ENCODE results near the gene ACTL10. TPM values are rescaled to one million over a fixed set of nuclear protein-coding genes. Genes with fewer than 3 reads are reported as not detected.
"Not testable (repeated sequence)": the region's sequence is repeated elsewhere in the genome, so short reads cannot be mapped to it uniquely, and the experiment has no call there.

Gene ACTL10
- total RNA-seq, 2 donors from 2014 or later: 3.5 to 3.8 TPM

- DNase-seq: peak; percentile 94 to 97
- intact Hi-C loops (cut with DNase I, micrococcal nuclease): no loop called here
- peak; percentile 93 for ATAC-seq
Measured at GRCh38 chr20:33686100-33686983, 19.6 kb downstream of the ACTL10 start, which contains the start of gene E2F1. E2F1 (minus strand) TSS chr20:33686385; CDS start chr20:33686264, 121 bp downstream.

GRCh38 chr20:33686984-33687366, 20.2 kb downstream of the ACTL10 start:
- DNase-seq: no peak
- intact Hi-C loops (cut with DNase I, micrococcal nuclease): no loop called here
- no peak for ATAC-seq

DNA sequence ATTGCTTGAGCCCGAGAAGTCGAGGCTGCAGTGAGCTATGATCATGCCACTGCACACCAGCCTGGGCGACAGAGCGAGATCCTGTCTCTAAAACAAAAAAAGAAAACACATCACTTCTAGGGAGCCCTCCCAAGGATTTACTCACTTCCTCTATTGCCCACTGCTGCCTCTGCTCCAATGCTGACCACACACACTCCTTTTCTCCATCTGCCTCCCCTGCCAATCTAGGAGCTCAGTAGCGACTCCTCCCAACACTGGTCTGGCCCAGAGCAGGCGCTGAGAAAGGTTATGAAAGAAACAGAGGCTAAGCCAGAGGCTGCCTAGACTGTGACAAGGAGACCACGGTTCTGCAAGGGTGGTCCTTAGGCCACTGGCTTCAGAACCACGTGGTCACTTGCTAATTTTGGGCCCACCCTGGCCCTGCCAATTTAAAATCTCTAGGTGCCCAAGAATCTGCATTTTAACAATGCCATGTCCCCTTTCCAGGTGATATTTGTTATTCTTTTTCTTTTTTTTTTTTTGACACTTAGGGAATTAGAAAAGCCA, 20.7 kb downstream of the ACTL10 start:
- ATAC-seq: no peak
- no peak for DNase-seq

GRCh38 chr20:33687993-33688937, 21.5 kb downstream of the ACTL10 start:
- no peak for ATAC-seq
- intact Hi-C loops (cut with DNase I, micrococcal nuclease): no loop called here
- no peak for DNase-seq

More for the DNA sequence above, 20.7 kb downstream of the ACTL10 start:
- intact Hi-C loops (cut with DNase I, micrococcal nuclease): no loop called here

DNA sequence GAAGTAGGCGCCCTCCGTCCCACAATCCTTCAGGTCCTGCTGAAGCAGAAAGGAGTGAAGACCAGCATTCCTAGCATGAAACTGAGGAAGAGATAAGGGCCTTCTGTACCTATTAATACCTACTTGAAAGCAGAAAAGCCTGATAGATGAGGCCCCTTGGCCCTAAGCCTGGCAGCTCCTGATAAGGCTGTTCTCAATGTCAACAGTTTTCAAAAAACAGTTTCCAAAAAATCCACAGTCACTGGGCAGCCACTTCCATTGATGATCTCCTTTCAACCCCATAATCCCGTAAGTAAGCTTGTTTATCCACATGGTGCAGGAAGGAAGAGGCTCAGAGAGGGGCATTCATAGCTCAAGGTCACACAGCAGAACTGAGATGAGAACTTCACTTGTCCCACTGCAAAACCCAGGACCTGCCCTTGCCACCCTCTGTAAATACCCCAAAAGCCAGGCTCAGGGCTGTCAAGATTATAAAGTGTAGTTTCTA, 22.2 kb downstream of the ACTL10 start:
- intact Hi-C loops (cut with DNase I, micrococcal nuclease): no loop called here
- ATAC-seq: no peak

GRCh38 chr20:33689493-33689892, 22.8 kb downstream of the ACTL10 start:
- intact Hi-C loops (cut with DNase I, micrococcal nuclease): no loop called here
- no peak for DNase-seq
- ATAC-seq: no peak

More for the DNA sequence above, 22.2 kb downstream of the ACTL10 start:
- DNase-seq: no peak

DNA sequence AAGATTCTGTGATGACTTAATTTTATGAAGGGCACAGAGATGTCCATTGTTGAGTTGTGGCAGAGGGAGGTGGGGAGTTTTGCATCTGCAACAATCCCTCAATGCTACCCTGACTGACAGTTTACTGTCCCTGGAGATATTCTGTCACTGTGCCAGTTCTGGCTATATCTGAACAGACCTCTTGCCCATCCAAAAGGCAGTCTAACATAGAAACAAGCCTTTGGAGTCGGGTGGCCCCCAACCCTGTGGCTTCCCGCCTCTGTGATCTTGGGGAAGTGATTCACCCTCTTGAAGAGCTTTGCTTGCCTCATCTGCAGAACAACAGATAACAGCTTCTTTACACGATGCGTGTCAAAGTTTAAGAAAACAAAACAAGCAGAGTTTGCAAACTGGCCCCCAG, 23.2 kb downstream of the ACTL10 start:
- intact Hi-C loops (cut with DNase I, micrococcal nuclease): no loop called here
- no peak for ATAC-seq
- no peak for DNase-seq

DNA sequence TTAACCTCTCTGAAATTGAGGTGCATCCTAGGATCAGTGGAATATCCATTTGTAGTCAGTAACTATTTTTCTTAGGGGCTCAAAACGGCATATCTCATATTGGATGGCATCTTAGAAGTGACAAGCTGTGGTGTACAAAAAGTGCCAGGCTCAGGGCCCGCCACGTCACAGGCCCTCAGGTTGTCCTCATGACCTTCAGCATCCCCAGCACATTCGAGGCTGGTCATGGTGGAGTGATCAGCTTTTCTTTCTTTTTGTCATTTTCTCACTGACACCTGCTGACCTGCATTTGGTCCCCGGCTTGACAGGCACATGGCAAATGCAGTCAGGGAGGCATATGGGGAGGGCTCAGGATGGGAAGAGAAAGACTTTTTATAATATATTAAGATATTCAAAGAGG, 26.5 kb downstream of the ACTL10 start:
- no peak for ATAC-seq
- no peak for DNase-seq
- intact Hi-C loops (cut with DNase I, micrococcal nuclease): no loop called here

DNA sequence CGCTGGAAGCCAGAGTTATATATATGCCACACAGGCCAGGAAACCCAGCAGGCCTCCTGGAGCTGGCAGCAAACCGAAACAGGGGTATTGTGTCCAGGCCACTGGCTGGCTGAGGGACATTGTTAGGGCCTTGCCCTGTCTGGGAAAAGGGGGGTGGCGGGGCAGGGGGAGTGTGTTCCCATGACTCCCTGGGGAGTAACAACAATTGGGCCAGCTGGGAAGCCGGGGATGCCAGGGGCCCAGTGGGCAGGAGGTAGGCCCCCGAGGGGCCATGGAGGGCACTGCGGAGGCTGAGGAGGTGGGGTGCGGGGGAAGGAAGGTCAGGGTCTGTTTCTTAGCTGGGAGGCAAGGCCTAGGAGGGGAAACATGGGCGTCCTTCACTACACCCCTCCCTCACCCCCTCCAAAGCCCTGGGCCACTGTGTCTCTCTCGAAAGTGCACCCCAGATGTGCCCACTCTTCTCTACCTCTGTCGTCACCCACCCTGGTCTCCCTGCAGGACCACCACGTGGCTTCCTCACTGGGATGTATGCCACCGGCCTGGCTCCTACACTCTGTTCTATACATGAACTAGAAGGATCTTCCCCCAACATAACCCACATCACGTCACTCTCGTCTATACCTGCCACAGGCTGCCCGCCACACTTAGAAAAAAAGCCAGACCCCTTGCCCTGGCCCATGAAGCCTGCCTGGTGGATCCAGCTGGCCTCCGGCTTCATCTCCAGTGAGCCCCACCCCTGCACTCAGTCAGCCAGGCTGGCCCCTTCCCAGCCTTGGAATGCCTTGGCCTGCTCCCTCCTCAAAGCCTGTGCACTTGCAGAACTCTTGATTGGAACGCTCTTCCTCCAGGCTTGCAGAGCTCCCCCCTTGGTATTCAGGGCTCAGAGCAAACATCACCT, 27.2 kb downstream of the ACTL10 start:
- ATAC-seq (no peak), DNase-seq (no peak)
- intact Hi-C loops (cut with DNase I, micrococcal nuclease): no loop called here

DNA sequence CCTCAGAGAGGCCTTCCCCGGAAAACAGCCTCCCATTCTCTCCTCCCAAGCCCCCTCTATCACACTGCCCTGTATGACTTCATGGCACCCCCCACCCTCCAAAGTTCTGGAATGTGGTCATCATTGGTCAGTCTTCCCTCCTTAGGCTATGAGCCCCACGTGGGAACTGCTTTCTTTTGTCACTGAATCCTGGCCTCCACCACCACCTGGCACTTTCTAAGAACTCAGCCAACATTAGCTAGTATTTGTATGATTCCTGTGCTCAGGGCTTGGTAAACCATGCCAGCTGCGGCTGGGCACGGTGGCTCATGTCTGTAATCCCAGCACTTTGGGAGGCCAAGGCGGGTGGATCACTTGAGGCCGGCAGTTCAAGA, 27.9 kb downstream of the ACTL10 start:
- intact Hi-C loops (cut with DNase I, micrococcal nuclease): no loop called here
- ATAC-seq (no peak), DNase-seq (no peak)

GRCh38 chr20:33696448-33696847, 29.7 kb downstream of the ACTL10 start:
- DNase-seq (no peak), ATAC-seq (no peak)
- intact Hi-C loops (cut with DNase I, micrococcal nuclease): no loop called here

GRCh38 chr20:33697129-33697528, 30.4 kb downstream of the ACTL10 start:
- intact Hi-C loops (cut with DNase I, micrococcal nuclease): no loop called here
- no peak for ATAC-seq
- DNase-seq: no peak

DNA sequence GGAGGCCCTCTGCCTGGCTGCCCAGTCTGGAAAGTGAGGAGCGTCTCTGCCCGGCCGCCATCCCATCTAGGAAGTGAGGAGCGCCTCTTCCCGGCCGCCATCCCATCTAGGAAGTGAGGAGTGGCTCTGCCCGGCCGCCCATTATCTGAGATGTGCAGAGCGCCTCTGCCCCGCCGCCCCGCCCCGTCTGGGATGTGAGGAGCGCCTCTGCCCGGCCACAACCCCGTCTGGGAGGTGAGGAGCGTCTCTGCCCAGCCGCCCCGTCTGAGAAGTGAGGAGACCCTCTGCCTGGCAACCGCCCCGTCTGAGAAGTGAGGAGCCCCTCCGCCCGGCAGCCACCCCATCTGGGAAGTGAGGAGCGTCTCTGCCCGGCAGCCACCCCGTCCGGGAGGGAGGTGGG, 32.2 kb downstream of the ACTL10 start:
- ATAC-seq; DNase-seq; intact Hi-C loops (cut with DNase I, micrococcal nuclease): not testable (repeated sequence)

DNA sequence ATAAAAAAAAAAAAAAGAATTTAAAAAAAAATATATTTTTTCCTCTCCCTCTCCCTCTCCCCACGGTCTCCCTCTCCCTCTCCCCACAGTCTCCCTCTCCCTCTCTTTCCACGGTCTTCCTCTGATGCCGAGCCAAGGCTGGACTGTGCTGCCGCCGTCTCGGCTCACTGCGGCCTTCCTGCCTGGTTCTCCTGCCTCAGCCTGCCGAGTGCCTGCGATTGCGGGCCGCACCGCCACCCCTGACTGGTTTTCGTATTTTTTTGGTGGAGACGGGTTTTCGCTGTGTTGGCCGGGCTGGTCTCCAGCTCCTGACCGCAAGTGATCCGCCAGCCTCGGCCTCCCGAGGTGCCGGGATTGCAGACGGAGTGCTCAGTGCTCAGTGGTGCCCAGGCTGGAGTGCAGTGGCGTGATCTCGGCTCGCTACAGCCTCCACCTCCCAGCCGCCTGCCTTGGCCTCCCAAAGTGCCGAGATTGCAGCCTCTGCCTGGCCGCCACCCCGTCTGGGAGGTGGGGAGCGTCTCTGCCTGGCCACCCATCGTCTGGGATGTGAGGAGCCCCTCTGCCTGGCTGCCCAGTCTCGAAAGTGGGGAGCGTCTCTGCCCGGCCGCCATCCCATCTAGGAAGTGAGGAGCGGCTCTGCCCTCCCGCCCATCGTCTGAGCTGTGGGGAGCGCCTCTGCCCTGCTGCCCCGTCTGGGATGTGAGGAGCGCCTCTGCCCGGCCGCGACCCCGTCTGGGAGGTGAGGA, 34.1 kb downstream of the ACTL10 start:
- intact Hi-C loops (cut with DNase I, micrococcal nuclease); ATAC-seq; DNase-seq: not testable (repeated sequence)

DNA sequence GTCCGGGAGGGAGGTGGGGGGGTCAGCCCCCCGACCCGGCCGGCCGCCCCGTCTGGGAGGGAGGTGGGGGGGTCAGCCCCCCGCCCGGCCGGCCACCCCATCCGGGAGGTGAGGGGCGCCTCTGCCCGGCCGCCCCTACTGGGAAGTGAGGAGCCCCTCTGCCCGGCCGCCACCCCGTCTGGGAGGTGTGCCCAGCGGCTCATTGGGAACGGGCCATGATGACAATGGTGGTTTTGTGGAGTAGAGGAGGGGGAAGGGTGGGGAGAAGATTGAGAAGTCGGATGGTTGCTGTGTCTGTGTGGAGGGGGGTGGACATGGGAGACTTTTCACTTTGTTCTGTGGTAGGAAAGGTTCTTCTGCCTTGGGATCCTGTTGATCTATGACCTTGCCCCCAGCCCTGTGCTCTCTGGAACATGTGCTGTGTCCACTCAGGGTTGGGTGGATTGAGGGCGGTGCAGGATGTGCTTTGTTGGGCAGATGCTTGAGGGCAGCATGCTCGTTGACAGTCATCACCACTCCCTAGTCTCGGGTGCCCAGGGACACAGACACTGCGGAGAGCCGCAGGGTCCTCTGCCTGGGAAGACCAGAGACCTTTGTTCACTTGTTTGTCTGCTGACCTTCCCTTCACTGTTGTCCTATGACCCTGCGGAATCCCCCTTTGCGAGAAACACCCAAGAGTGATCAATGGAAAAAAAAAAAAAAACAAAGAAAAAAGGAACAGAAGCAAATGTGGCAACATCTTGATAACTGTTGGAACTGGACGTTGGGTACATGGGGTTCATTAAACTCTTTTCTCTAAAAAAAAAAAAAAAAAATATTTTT, 35.1 kb downstream of the ACTL10 start:
- intact Hi-C loops (cut with DNase I, micrococcal nuclease): no loop called here
- ATAC-seq (no peak), DNase-seq (no peak)

GRCh38 chr20:33702861-33703260, 36.1 kb downstream of the ACTL10 start:
- ATAC-seq (no peak), DNase-seq (no peak)
- intact Hi-C loops (cut with DNase I, micrococcal nuclease): no loop called here
